CD8-positive, alpha-beta memory T cell (primary cell): Measurements from ENCODE around the gene KLHL18. TPM values are rescaled to one million over a fixed set of nuclear protein-coding genes. Genes with fewer than 3 reads are reported as not detected.
"Not testable (repeated sequence)": the region's sequence is repeated elsewhere in the genome, so short reads cannot be mapped to it uniquely, and the experiment has no call there.

Experiments
- CTCF ChIA-PET: fragments of 350-600 bp; sonication (Branson Sonifier 250); formaldehyde crosslinking; loops from one replicate; lab custom pipeline; 2021; ENCODE audit warnings: antibody characterized with exemption; lab: Charles Lee
- POLR2A ChIA-PET: fragments of 350-600 bp; sonication (Branson Sonifier 250); formaldehyde crosslinking; loops from one replicate; lab custom pipeline; 2021; ENCODE audit warnings: antibody characterized with exemption; lab: Charles Lee
- DNase-seq, 5 donors: peaks; one replicate each; pipeline versions ENCODE4 v3.0.0 to v3.0.0-alpha.2; 2020 to 2022; ENCODE audit warnings: mixed read lengths in 1 of 5
- H3K27ac ChIP-seq: one replicate; pipeline ENCODE4 v1.7.0; 2013; ENCODE audit warnings: low read depth, mild to moderate bottlenecking, low read length, moderate library complexity
- H3K27me3 ChIP-seq: 2 replicates; pipeline ENCODE4 v1.7.0; 2013; ENCODE audit warnings: low read length, mild to moderate bottlenecking; ENCODE audit not compliant: insufficient read depth, poor library complexity, severe bottlenecking
- H3K36me3 ChIP-seq: 2 replicates; pipeline ENCODE4 v1.7.0; 2013; ENCODE audit warnings: mild to moderate bottlenecking, low read length, moderate library complexity; ENCODE audit not compliant: insufficient read depth
- H3K4me1 ChIP-seq: 2 replicates; pipeline ENCODE4 v1.7.0; 2013; ENCODE audit warnings: mild to moderate bottlenecking, low read length, moderate library complexity; ENCODE audit not compliant: insufficient read depth
- H3K4me3 ChIP-seq: 2 replicates; pipeline ENCODE4 v1.7.0; 2013; ENCODE audit warnings: mild to moderate bottlenecking, low read length
- H3K9me3 ChIP-seq: 2 replicates; pipeline ENCODE4 v1.7.0; 2013; ENCODE audit warnings: mild to moderate bottlenecking, low read length
- H3K27ac Mint-ChIP-seq, 8 donors: one replicate each; pipeline ENCODE4 v1.8.0; 2020 to 2021; ENCODE audit warnings: mixed read lengths in 8 of 8, mild to moderate bottlenecking in 6 of 8, inconsistent platforms in 3 of 8, moderate library complexity in 3 of 8
- H3K27me3 Mint-ChIP-seq, 2 donors: one replicate each; pipeline ENCODE4 v1.8.0; 2020 to 2021; ENCODE audit warnings: mixed read lengths in 2 of 2, mild to moderate bottlenecking in 1 of 2, moderate library complexity in 1 of 2
- H3K36me3 Mint-ChIP-seq, 3 donors: one replicate each; pipeline ENCODE4 v1.8.0; 2020 to 2021; ENCODE audit warnings: mixed read lengths in 3 of 3, inconsistent platforms in 1 of 3, mild to moderate bottlenecking in 1 of 3
- H3K4me1 Mint-ChIP-seq, 3 donors: one replicate each; pipeline ENCODE4 v1.8.0; 2020 to 2021; ENCODE audit warnings: mixed read lengths in 3 of 3, inconsistent platforms in 1 of 3, mild to moderate bottlenecking in 1 of 3
- H3K4me3 Mint-ChIP-seq, 7 donors: one replicate each; pipeline ENCODE4 v1.8.0; 2020 to 2021; ENCODE audit warnings: mixed read lengths in 7 of 7, mild to moderate bottlenecking in 6 of 7, moderate library complexity in 4 of 7, inconsistent platforms in 2 of 7
- H3K9me3 Mint-ChIP-seq, 5 donors: one replicate each; pipeline ENCODE4 v1.8.0; 2020 to 2022; ENCODE audit warnings: mixed read lengths in 5 of 5, mild to moderate bottlenecking in 3 of 5, moderate library complexity in 2 of 5, inconsistent platforms in 1 of 5
- polyA plus RNA-seq: library from polyadenylated mRNA; unstranded; fragments of 300-500 nt; fragmentation: Illumina TruSeq; gene quantifications from one replicate; pipeline ENCODE4 v1.2.3, GENCODE V29; 2021
- total RNA-seq, 2 experiments: library from RNA; stranded (reverse); gene quantifications; one replicate each; pipeline ENCODE4 v1.2.3, GENCODE V29; 2021

Gene KLHL18
- total and polyA plus RNA-seq, 3 experiments from 2014 or later: 14.2 to 46.8 (median 44.5) TPM

DNA sequence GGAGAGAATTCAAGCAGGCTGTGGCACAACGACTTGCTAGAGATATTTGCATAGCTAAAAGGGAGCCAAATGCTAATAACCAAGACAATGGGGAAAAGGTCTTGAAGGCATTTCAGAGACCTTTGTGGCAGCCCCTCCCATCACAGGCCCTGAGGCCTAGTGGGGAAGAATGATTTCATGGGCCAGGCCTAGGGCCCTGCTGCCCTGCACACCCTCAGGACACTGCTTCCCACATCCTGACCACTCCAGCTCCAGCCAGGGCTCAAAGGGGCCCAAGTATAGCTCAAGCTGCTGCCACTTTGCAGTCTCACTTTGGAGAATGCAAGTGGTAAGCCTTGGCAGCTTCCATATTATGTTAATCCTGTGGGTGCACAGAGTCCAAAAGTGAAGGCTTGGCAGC is 76.6 kb downstream of the KLHL18 start:
- peaks cover 0 to 3% of the 10 kb centered on the region in 2 donors for H3K27me3 Mint-ChIP-seq
- peaks cover 12 to 15% (median 13%) of the 10 kb centered on the region in 3 donors for H3K4me1 Mint-ChIP-seq
- no peak for DNase-seq
- Histone ChIP-seq H3K4me3 (no peak overlapping the region), H3K4me1 (peaks cover 11% of the 10 kb centered on the region), H3K27ac (no peak overlapping the region), H3K27me3 (no peaks in the 10 kb centered on the region), H3K36me3 (no peaks in the 10 kb centered on the region), H3K9me3 (peaks cover 4% of the 10 kb centered on the region)
- H3K27ac Mint-ChIP-seq: no peak overlapping the region
- no peak overlapping the region for H3K4me3 Mint-ChIP-seq
- H3K9me3 Mint-ChIP-seq: peaks cover 5 to 24% (median 20%) of the 10 kb centered on the region in 5 donors
- peaks cover 2 to 21% (median 5%) of the 10 kb centered on the region in 3 donors for H3K36me3 Mint-ChIP-seq
- ChIA-PET CTCF (no interaction called here), POLR2A (no interaction called here)

DNA sequence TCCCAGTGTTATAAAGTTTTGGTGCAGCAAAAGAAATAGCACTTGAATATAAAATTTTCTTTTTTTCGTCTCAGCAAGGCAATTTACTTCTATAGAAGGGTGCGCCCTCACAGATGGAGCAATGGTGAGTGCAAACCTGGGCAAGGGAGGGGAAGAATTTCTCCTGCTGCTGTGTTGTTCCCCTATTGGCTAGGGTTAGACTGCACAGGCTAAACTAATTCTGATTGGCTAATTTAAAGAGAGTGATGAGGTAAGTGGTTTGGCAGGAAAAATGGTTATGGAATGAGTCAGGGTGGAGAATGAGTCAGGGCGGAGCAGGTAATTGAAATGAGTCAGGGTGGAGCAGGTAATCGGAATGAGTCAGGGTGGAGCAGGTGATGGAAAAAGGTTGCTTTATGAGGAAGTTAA is 77.4 kb downstream of the KLHL18 start:
- Mint-ChIP-seq H3K9me3 (peaks cover 5 to 24% (median 20%) of the 10 kb centered on the region in 5 donors), H3K4me1 (peaks cover 12 to 15% (median 13%) of the 10 kb centered on the region in 3 donors), H3K4me3 (peak overlapping the region in 2 of 7 donors; percentile 12 to 82), H3K27ac (peak overlapping the region in 2 of 8 donors; percentile 12 to 46), H3K36me3 (peaks cover 2 to 21% (median 5%) of the 10 kb centered on the region in 3 donors)
- peaks cover 11% of the 10 kb centered on the region for H3K4me1 ChIP-seq
- H3K27me3 ChIP-seq, H3K9me3 ChIP-seq, H3K27me3 Mint-ChIP-seq, H3K4me3 ChIP-seq, CTCF ChIA-PET, POLR2A ChIA-PET, H3K27ac ChIP-seq, H3K36me3 ChIP-seq, DNase-seq: not testable (repeated sequence)

DNA sequence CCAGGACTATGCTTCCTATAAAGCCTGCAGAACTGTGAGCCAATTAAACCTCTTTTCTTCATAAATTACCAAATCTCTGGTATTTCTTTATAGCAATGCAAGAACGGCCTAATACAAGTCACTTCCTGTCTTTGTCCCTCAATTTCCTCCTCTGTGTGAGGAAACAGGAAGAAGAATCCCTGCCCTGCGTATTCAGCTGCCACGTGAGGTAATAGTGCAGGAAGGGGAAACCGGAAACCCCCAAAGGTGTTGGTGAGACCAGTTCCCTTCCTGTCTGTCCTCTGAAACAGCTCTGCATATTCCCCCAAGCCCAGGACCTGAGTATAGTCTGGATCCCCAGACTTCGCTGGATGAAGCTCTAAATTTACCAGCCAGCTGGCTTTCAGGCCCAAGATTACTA is 80.0 kb downstream of the KLHL18 start:
- Mint-ChIP-seq H3K27ac (peak overlapping the region; percentile 48 to 94 (median 87)), H3K27me3 (peaks cover 0 to 3% of the 10 kb centered on the region in 2 donors), H3K4me3 (peak overlapping the region in 4 of 7 donors; percentile 13 to 60 (median 34)), H3K36me3 (peaks cover 2 to 21% (median 5%) of the 10 kb centered on the region in 3 donors), H3K9me3 (peaks cover 5 to 24% (median 20%) of the 10 kb centered on the region in 5 donors), H3K4me1 (peaks cover 12 to 15% (median 13%) of the 10 kb centered on the region in 3 donors)
- no peaks in the 10 kb centered on the region for H3K27me3 ChIP-seq
- POLR2A ChIA-PET: no interaction called here
- CTCF ChIA-PET: no interaction called here
- no peaks in the 10 kb centered on the region for H3K36me3 ChIP-seq
- DNase-seq: peak in 3 of 5 donors; percentile 9 to 34 (median 24)
- H3K9me3 ChIP-seq: peaks cover 4% of the 10 kb centered on the region
- no peak overlapping the region for H3K27ac ChIP-seq
- peaks cover 11% of the 10 kb centered on the region for H3K4me1 ChIP-seq
- no peak overlapping the region for H3K4me3 ChIP-seq

DNA sequence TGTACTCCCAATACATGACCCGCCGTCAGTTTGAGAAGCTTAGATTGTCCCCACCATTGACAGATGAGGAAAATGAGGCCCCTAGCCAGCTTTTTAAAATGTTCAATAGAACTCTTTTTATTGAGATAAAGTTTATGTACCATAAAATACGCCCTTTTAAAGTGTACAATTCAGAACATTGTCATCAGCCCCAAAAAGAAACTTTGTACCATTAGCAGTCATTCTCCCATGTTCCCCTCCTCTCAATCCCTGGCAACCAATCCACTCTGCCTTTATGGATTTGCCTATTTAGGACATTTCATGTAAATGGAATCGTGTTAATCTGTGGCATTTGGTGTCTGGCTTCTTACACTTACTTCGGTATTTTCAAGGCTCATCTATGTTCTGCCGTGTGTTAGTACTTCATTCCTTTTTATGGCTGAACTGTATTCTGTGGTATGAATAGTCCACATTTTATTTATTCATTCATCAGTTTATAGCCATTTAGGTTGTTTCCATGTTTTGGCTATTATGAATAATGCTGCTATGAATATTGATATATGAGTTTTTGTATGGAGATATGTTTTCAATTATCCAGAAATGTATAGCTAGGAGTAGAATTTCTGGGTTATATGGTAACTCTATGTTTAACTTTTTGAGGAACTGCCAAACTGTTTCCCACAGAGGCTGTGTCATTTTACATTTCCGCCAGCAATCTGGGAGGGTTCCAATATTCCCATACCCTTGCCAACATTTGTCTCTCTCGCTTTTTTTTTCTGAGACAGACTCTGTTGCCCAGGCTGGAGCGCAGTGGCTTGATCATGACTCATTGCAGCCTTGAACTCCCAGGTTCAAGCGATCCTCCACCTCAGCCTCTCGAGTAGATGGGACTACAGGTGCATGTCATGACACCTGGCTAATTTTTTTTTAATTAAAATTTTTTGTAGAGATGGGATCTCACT is 82.7 kb downstream of the KLHL18 start:
- Mint-ChIP-seq H3K4me3 (no peak overlapping the region), H3K27me3 (peaks cover 6 to 10% of the 10 kb centered on the region in 2 donors), H3K9me3 (peaks cover 0 to 3% (median 0%) of the 10 kb centered on the region in 5 donors), H3K27ac (no peak overlapping the region), H3K36me3 (peaks cover 0 to 6% (median 0%) of the 10 kb centered on the region in 3 donors), H3K4me1 (peaks cover 12 to 13% (median 12%) of the 10 kb centered on the region in 3 donors)
- Histone ChIP-seq H3K4me1 (peaks cover 11% of the 10 kb centered on the region), H3K36me3 (no peaks in the 10 kb centered on the region), H3K27me3 (no peaks in the 10 kb centered on the region), H3K9me3 (no peaks in the 10 kb centered on the region), H3K27ac (no peak overlapping the region), H3K4me3 (no peak overlapping the region)
- POLR2A ChIA-PET: no interaction called here
- CTCF ChIA-PET: no interaction called here
- DNase-seq: no peak

DNA sequence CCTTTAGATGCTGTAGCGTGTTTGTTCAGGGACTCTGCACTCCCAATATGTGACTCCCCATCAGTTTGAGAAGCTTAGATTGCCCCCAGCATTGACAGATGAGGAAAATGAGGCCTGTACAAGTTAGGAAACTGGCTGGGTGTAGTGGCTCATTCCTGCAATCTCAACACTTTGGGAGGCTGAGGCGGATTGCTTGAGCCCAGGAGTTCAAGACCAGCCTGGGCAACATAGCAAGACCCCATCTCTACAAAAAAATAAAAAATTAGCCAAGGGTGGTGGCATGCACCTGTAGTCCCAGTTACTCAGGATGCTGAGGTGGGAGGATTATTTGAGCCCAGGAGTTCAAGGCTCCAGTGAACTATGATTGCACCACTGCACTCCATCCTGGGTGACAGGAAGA is 84.1 kb downstream of the KLHL18 start:
- Mint-ChIP-seq H3K9me3 (peaks cover 0 to 2% (median 0%) of the 10 kb centered on the region in 5 donors), H3K36me3 (peaks cover 0 to 6% (median 0%) of the 10 kb centered on the region in 3 donors), H3K27me3 (peaks cover 6 to 13% of the 10 kb centered on the region in 2 donors), H3K4me3 (no peak overlapping the region), H3K27ac (no peak overlapping the region), H3K4me1 (peaks cover 12 to 13% (median 12%) of the 10 kb centered on the region in 3 donors)
- H3K36me3 ChIP-seq: no peaks in the 10 kb centered on the region
- H3K4me1 ChIP-seq: peaks cover 11% of the 10 kb centered on the region
- no peaks in the 10 kb centered on the region for H3K9me3 ChIP-seq
- no peak overlapping the region for H3K4me3 ChIP-seq
- no peaks in the 10 kb centered on the region for H3K27me3 ChIP-seq
- DNase-seq: no peak
- H3K27ac ChIP-seq: no peak overlapping the region
- ChIA-PET POLR2A (no interaction called here), CTCF (no interaction called here)

DNA sequence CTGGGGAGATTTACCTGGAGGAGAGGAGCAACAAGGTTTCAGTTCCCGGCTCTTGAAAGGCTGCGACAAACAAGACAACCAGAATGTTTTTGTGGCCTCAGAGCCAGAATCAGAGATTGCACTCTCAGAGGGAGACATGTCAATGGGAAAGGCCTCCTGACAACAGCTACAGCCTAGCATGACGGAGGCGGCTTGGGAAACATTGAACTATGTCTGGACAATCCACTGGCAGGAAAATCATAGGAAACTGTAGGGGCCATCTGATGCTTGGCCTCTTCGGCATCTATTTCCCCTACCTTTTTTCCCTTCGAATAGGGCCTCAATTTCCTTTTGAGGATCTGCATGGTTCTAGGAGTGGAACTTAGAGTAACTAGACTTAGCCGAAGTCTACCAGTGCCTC is 84.9 kb downstream of the KLHL18 start:
- no peaks in the 10 kb centered on the region for H3K9me3 ChIP-seq
- Mint-ChIP-seq H3K27me3 (peaks cover 8 to 19% of the 10 kb centered on the region in 2 donors), H3K4me3 (no peak overlapping the region), H3K4me1 (peaks cover 7% of the 10 kb centered on the region in 3 donors), H3K9me3 (no peaks in the 10 kb centered on the region), H3K27ac (no peak overlapping the region), H3K36me3 (peaks cover 0 to 3% (median 0%) of the 10 kb centered on the region in 3 donors)
- H3K27me3 ChIP-seq: no peaks in the 10 kb centered on the region
- H3K4me1 ChIP-seq: peaks cover 6% of the 10 kb centered on the region
- ChIA-PET CTCF (no interaction called here), POLR2A (no interaction called here)
- no peak for DNase-seq
- H3K27ac ChIP-seq: no peak overlapping the region
- H3K4me3 ChIP-seq: no peak overlapping the region
- H3K36me3 ChIP-seq: no peaks in the 10 kb centered on the region

DNA sequence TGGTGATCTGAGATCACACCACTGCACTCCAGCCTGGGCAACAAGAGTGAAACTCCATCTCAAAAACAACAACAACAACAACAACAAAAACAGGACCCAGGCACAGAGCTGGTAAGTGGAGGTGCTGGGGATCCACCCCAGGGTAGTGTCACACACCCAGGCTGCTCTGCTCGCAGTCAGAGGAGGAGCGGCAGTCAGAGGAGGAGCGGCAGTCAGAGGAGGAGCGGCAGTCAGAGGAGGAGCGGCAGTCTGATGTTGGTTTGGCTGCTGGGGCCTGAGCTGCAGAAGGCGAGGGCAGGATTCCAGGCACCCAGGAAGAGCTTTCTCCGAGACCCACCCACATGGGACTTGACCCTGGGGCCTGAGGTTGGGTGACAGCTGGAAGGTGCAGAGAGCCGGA is 87.3 kb downstream of the KLHL18 start:
- DNase-seq, H3K27me3 ChIP-seq, H3K27ac ChIP-seq, H3K9me3 Mint-ChIP-seq, H3K36me3 Mint-ChIP-seq, H3K4me3 Mint-ChIP-seq, H3K4me1 ChIP-seq, H3K4me3 ChIP-seq, H3K36me3 ChIP-seq, H3K4me1 Mint-ChIP-seq, POLR2A ChIA-PET, CTCF ChIA-PET, H3K9me3 ChIP-seq, H3K27ac Mint-ChIP-seq: not testable (repeated sequence)
- peaks cover 8 to 19% of the 10 kb centered on the region in 2 donors for H3K27me3 Mint-ChIP-seq
